DMS79 (cell line): ENCODE measurements around the gene SCP2.

Experiments
- DNase-seq: peaks from one replicate; lab custom pipeline; 2025; lab: John Stamatoyannopoulos, UW

SCP2 gene

DNA sequence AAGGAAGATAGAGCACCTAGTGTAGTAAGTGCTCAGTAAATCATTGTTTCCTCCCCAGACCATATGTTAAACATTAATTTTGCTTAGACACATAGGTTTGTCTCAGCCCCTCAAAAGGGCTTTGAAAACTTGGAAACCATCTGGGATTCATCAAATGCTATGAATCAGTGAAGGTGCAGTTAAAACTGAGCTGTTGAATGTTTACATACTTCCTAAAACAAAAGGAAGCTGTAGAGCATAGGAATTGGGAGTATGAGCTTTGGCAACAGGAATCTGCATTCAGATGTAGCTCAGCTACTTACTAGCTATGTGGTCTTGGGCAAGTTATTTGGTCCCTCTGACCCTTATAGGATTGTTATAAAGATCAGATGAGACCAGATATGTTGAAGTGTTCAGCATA is 116.2 kb downstream of the SCP2 start:
- no peak for DNase-seq

DNA sequence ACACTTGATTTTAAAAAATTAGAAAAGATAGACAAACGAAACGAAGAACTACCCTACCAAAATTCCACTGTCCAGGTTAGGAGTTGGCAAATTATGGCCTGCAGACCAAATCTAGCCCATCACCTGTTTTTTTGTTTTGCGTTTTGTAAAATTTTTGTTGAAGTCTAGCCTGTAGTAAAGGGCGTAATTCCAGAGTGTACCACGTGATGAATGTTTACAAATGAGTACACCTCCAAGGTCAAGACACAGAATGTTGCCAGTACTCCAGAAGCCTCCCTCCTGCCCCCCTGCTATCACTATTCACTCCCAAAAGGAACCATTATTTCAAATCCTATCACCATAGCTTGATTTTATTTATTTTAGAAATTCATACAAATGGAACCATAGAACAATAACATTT is 117.8 kb downstream of the SCP2 start:
- DNase-seq, result no peak

DNA sequence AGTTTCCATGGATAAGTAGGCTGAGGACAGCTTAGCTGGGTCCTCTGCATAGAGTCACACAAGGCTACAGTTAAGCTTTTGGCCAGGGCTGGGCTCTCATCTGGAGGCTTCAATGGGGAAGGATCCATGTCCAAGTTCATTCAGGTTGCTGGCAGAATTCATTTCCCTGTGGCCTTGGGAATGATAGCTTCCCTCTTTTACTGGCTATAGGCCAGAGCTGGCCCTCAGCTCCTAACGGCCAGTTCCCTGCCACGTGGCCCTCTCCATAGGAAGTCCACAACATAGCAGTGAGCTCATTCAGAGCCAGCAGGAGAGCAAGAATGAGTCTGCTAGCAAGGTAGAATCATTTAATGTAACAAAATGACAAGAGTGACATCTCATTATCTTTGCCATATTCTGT is 119.9 kb downstream of the SCP2 start:
- DNase-seq, result no peak

DNA sequence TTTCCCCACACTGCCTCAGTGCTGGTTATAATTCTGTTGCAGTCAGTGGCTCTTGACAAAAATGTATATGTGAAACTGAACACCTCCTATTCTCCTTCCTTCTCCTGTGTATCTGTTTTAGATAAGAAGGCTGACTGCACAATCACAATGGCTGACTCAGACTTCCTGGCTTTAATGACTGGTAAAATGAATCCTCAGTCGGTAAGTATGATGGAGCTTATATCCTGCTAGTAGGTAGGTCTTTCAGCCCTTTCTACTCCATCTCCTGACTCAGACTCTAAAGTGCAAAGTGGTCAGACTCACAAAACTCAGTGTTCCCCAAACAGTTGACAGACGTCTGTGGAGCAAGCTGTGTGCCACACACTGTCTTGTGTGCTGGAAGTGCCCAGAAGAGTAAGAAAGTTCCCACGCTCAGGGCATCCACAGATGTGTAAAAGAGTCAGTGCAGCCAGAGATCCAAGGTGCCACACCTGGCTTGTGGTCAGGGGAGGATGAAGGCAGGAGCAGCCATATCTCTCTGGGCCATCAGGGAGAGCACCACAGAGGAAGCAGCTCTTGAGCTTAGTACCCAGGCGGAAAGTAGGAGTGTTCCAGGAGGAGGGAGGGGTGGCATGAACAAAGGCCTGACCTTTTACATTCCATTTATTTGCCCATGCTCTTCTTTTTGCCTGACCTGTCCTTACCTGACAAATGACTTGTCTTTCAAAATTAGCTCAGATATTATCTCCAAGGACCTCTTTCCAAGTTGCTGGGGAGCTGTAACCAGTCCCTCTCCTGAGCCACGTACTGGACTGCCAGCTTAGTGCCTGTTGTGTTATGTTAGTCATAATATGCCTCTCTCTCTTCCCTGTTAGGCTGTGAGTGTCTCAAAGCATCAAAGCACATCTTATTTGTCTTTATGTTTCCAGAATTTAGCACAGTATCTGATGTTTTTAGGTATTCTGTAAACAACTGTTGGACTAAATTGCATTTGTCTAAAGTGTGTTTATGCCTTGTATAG is 121.0 kb downstream of the SCP2 start:
- DNase-seq, result peak; percentile 33

DNA sequence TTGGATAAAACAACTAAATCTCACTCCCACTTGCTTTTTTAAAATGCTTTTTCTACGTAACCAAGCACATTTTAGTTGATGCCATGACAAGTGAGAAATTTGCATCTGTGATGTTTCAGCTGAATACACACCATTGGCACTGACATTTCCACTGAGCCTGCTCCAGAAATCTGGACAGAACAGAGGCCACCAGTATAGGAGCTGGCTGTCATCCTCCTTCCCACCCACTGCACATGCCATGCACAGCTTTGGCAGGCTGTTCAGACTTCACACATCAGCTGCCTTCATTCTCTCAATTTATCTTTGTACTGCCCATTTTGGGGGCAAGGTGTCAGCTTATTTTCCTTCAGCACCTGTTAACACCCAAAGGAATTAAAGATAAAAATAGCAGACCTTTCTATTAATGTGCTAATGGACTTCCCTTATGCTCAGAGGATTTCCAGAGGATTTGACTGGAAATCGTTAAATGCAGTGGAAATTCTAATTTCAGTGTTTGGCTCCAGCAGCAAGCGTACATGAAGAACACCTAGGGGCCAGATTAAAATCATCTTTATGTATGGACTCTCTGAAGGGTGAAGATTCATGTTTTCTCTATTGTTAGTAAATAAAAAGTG is 122.0 kb downstream of the SCP2 start:
- DNase-seq, result no peak

DNA sequence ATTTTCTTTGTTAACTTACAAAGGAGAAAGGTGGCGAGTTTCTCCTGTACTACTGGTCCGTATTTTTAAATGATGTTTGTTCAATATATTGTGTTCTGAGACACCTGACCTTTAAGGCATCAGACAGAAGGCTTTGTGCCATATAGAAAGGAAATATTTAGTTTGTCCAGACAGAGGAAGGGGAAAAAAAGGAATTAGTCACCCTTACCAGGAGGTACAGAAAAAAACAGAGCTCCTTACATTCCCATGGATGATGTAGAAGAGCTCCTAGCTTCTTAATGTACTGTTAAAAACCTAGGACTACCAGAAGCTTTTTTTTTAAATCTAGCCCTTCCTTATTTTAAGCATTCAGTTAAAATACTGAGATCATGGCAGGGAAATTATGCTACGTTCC is 122.5 kb downstream of the SCP2 start:
- DNase-seq, result no peak

DNA sequence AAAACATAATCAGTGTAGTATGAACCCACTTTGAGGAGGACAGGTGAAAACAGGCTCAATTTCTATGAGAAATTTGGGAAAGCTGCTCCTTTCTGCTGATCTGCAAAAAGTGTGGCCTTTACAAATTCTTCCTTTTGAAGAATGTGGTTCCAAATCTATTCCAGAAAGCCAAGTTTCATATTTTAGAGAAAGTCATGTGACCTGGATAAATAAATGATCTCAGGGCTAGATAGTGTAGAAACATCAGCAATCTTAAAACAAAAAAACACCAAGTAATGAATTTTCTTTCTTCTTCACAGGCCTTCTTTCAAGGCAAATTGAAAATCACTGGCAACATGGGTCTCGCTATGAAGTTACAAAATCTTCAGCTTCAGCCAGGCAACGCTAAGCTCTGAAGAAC is 123.2 kb downstream of the SCP2 start:
- no peak for DNase-seq

DNA sequence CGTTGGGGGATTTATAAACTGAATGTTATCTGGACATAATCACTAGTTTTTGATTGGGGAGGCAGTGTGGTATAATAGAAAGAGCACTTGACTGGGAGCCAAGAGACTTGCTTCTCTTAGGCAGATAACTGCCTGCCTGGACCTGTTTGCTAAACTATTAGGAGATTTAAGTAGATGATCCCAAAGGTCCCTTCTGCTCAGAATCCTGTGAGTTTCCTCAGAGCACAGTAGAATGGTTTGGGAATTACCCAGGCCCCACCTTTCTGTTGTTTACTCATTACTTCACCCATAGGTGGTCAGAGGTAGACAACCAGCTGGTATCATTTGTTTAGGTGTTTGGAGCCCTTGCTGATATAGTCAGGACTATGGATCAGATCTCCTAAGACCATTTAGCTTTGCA is 124.6 kb downstream of the SCP2 start:
- no peak for DNase-seq

DNA sequence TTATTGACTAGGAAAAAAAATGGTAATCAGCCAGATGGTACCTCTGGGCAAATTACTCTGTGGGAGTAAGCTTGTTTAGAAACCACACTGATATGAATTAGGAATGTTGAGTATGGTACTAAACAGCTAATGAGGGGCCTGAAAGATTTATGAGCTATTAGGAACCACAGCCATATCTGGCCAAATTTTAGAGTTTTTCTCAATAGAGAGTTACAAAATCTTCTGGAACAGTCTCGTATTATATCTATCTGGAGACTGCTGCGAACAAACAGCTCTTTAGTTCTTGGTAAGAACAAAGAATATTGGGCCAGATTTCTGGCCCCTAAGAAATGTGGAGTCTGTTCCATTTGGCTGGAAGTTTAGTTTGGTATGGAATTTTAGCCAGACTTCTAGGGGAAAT is 130.1 kb downstream of the SCP2 start:
- peak; percentile 65 for DNase-seq

DNA sequence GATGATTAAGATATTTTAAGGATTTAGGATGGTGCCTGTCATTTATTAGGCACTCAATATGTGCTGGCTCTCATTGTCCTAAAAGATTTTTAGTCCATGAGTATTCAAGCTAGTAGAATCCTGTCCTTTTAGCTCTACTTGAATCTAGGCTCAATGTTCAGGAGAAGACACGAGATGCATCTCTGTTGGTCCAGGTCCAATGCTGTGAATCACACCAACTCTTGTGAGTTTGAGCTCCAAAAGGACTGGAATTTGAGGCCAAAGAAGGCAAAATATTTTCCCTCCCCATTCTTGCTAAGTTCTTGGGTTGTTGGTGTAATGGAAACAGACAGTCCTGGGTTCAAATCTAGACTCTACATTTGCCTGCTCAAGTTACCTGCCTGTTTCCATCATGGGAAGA is 133.5 kb downstream of the SCP2 start:
- DNase-seq, result no peak

DNA sequence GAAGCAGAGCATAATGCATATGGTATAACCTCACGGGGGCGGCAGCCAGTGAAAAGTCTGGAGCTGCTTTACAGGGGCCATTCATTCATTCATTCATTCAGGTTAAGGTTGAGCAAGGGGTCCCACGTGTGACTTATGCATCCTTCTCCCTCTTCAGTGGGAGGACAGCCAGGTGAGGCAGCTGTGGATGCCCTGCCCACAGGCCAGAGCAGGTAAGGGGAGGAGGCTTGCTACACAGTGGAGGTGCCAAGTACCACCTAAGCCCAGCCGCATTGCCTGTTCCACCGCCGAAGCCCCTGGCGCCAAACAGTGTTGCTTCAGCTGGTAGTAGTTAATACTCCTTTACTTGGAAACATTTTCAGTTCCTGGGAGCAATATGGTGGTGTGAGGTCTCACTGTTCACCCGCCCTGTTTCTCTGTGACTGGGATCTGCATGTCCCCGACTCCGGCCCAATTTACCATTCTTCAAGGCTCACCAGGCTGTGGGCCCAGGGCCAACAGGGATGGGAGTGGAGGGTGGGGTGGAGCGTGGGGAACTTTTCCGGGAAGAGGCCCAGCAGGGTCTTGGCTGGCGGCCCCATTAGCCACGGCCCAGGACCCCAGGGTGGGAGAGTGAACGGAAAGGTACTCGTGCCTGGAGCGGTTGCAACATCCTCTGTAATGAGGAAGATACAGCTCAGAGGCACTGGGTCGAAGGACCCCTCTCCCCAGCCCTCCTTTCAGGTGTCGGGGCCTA is 134.2 kb downstream of the SCP2 start:
- DNase-seq, result no peak

DNA sequence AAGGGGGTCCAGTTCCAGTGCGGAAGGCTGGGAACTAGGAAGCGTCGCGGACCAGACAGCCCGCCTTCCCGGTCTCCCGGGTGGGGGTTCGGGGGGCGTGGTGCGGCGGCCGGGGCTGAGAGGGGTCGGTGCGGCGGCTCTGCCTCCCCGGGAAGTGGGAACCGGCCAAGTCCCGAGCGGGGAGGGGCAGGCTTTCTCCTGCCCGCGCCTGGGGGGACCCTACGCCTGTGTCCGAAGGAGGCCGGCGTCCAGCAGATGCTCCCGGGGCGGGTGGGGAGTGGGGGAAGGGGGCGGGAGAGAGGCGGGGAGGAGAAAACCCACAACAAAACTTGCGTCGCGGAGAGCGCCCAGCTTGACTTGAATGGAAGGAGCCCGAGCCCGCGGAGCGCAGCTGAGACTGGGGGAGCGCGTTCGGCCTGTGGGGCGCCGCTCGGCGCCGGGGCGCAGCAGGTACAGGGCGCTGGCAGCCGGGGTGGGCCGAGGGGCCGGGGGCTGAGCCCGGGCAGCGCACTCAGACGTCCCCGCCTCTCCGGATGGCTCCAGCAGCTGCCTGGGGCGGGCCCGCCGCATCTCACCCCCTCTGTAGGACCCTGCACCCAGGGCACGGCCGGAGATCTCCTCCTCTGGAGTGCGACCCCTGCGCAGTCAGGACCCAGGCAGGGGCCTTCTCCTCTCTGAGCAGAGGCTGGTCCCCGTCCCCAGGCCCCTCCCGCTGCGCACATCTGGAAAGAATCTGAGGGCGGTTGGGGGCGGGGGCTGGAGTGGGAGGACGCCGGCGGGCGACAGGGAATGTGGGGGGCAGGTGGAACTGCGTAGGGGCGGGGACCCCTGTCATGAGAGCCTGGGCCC is 135.0 kb downstream of the SCP2 start, which contains the start of gene PODN:
Gene PODN (plus strand): TSS at position 355 of the 849 bp plus-strand sequence. CDS start 7,643 bp downstream, outside the sequence.
- DNase-seq, result no peak

DNA sequence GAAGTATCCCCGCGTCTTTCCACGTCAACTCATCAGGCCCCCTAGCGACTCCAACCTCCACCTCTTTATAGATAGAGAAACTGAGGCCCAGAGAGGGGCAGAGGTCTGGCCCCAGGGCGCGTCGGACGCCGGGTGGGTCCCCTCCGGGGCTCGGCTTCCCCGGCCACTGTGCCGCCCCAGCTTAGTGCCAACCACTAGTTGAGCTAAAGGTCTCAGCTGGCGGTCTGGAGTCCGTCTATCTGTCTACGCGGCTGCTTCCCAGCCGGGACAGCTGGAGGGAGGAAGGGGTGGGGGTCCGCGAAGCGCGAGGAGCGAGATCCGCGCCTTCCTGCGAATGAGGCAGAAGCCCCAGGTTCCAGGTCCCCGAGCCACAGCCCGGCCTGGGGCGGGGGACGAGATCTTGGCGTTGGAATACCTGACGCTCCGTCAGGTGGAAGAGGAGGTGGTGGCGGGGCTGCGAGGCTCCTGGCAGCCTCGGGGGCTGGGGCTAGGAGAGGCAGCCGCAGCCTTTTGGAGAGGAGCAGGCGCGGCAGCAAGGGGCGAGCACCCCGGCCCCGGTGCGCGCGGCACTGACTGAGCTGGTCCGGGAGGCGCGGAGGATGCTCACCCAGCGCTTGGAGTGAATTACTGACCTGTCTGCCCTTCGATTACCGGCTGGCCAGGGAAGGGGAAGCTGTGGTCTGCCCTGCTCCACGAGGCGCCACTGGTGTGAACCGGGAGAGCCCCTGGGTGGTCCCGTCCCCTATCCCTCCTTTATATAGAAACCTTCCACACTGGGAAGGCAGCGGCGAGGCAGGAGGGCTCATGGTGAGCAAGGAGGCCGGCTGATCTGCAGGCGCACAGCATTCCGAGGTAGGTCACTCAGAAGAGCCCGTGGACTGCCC is 135.9 kb downstream of the SCP2 start:
- DNase-seq, result no peak

DNA sequence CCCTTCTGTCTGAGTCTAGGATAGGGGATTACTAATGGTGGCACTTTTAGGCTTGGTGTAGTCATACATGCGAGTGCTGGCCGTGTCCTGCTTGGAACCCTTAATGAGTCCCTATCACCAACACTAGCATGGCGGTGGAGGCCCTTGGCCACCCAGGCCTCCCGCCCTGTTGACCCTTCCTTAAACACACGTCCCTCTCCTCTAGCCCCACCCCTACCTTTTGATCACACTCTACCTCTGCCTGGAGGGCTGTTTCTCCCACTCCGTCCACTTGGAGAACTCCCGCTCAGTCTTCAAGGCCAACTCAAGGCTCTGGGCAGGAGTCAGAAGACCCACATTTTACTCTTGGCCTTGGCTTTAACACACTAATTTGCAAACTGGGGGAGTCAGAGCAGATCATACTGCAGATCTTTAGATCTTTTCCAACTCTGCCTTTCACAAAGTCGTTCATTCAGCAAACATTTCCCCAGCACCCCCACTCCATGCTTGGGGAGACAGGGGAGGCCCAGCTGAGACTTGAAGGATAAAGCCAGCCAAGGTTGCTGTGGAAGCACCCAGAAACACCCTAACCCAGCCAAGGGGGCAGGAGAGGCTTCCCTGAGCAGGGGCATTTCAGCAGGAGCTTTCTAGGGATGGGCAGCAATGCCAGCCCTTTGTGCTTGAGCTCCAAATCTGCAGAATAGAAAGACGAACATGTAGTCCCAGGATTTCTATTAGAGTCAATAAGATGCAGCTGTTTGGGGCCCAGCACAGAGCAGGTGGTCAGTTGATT is 136.9 kb downstream of the SCP2 start:
- DNase-seq, result no peak

DNA sequence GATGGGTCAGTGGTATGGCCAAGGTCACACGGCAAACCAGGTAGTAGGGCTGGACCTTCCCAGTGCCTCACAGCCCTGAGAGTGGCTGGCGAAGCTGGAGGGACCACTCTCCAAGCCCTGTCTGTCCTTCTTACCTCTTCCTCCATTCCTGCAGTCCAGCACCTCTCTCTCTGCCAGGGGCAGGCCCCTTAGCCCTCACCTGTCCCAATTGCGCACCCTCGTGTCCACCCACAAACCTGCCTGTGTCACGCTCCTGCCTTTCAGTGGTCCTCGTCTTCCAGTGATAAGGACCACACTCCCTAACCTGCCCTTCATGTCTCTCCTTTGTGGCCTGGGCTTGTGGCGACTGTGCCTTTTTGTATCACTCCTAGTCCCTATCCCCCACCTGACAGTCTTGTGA is 138.3 kb downstream of the SCP2 start:
- DNase-seq, result no peak

DNA sequence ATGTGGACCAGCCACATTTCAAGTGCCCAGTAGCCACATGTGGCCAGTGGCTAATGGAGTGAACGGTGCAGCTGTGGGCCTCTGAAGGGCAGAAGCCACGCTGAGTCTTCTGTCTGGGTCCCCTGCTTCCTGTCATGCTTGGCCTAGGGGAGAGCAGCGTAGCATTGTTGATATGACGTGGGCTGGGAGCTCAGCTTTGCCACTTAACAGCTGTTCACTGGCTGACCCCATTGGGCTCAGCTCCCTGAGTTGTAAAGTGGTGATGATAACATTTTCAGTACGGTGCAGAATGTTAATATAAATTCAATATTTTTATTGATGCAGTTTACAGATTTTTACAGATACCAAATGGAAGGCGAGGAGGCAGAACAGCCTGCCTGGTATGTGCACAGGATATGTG is 139.4 kb downstream of the SCP2 start:
- DNase-seq, result no peak

DNA sequence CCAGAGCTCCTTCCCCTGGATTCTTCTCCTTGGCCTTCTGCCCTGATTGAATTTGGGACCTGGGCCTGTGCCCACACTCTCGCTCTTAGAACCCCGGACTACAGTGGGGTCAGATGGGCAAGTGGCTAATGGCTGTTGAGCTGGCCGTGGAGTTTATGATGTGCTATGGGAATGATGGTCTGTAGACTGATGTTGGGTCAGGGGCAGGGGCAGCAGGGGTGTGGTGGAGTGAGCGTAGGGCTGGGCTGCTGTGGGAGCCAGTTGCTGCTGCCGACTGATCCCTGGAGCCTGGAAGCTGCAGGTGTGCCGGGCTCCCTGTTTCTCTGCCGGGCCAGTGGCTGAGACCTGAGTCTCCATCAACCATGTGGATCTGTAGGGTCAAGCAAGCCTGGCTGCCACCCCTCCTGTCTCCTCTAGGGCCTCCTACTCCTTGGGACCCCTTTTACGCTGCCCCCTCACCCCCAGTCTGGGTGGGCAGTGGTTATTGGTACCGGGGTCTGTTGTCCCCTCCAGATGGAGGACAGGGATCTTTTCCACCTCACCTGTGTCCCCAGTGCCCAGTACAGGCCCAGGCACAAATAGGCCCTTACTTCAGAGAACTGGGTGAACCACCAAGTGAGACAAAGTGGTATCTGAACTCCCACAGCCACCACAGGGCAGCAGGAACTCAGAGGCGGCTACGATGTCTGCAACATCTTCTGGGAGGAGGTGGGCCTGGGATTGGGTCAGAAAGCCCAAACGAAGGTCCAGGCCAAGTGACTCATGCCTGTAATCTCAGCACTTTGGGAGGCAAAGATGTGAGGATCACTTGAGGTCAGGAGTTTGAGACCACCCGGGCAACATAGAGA is 140.0 kb downstream of the SCP2 start:
- DNase-seq, result no peak

DNA sequence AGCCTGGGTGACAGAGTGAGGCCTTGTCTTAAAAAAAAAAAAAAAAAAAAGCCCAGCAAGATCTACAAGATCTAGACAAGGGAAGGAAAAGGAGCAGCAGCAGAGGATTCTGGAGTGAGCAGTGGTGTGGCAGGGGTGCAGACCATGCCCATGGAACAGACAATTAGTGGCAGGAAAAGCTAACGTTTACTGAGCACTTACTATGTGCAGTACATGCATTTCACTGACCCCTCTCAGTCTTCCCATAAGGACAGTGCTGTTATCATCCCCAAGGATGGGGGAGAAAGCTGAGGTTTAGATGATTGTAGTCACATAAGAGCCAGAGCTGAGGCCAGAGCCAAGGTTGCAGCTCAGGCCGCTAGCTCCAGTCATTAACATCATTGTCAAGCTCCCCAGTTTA is 140.8 kb downstream of the SCP2 start:
- DNase-seq, result no peak
